ENCODE measurements around the gene TRMT2A.
"Not testable (repeated sequence)": the region's sequence is repeated elsewhere in the genome, so short reads cannot be mapped to it uniquely, and the experiment has no call there.

Gene TRMT2A

GRCh38 chr22:20069331-20070042 is 47.5 kb downstream of the TRMT2A start:
- Histone ChIP-seq H3K9ac (ENCODE audit: low read depth, low read length, poor library complexity, severe bottlenecking) (no peak overlapping the region), H2AFZ (ENCODE audit: low read length) (no peak overlapping the region), H3K36me3 (ENCODE audit: insufficient read depth, low read length) (no peaks in the 10 kb centered on the region), H3F3A (ENCODE audit: low read depth) (no peaks in the 10 kb centered on the region), H3K9me2 (replicated peaks; ENCODE audit: low read depth, low read length) (no peaks in the 10 kb centered on the region), H3K4me2 (ENCODE audit: low read depth, low read length, poor library complexity, severe bottlenecking) (no peak overlapping the region), H3K79me2 (ENCODE audit: insufficient read depth, low read length) (no peaks in the 10 kb centered on the region), H4K20me1 (ENCODE audit: insufficient read depth, low read length, poor library complexity, severe bottlenecking) (no peaks in the 10 kb centered on the region), H3K4me1 (ENCODE audit: insufficient read depth, low read length, poor library complexity, severe bottlenecking) (no peaks in the 10 kb centered on the region), H3K9me3 (ENCODE audit: insufficient read depth, low read depth, low read length) (no peaks in the 10 kb centered on the region), H3K27me3 (ENCODE audit: insufficient read depth, low read length, poor library complexity, severe bottlenecking) (no peaks in the 10 kb centered on the region), H3K4me3 (ENCODE audit: low read length, poor library complexity, severe bottlenecking) (no peak overlapping the region)
- TF ChIP-seq EZH2phosphoT487 (IDR thresholded peaks at IDR 0.05; ENCODE audit: borderline replicate concordance) (no peak), CTCF (conservative IDR thresholded peaks at IDR 0.05; ENCODE audit: low read length) (no peak)

GRCh38 chr22:20068640-20069039 is 48.4 kb downstream of the TRMT2A start:
- Histone ChIP-seq H3K9ac (ENCODE audit: low read depth, low read length, poor library complexity, severe bottlenecking) (no peak overlapping the region), H3K4me1 (ENCODE audit: insufficient read depth, low read length, poor library complexity, severe bottlenecking) (no peaks in the 10 kb centered on the region), H3K27me3 (ENCODE audit: insufficient read depth, low read length, poor library complexity, severe bottlenecking) (no peaks in the 10 kb centered on the region), H4K20me1 (ENCODE audit: insufficient read depth, low read length, poor library complexity, severe bottlenecking) (no peaks in the 10 kb centered on the region), H2AFZ (ENCODE audit: low read length) (no peak overlapping the region), H3K79me2 (ENCODE audit: insufficient read depth, low read length) (no peaks in the 10 kb centered on the region), H3K9me2 (replicated peaks; ENCODE audit: low read depth, low read length) (no peaks in the 10 kb centered on the region), H3K4me3 (ENCODE audit: low read length, poor library complexity, severe bottlenecking) (no peak overlapping the region), H3F3A (ENCODE audit: low read depth) (no peaks in the 10 kb centered on the region), H3K4me2 (ENCODE audit: low read depth, low read length, poor library complexity, severe bottlenecking) (no peak overlapping the region), H3K36me3 (ENCODE audit: insufficient read depth, low read length) (no peaks in the 10 kb centered on the region; the same call in 1 of the 2 replicates), H3K9me3 (ENCODE audit: insufficient read depth, low read depth, low read length) (no peaks in the 10 kb centered on the region)
- TF ChIP-seq EZH2phosphoT487 (IDR thresholded peaks at IDR 0.05; ENCODE audit: borderline replicate concordance) (no peak), CTCF (conservative IDR thresholded peaks at IDR 0.05; ENCODE audit: low read length) (no peak)

- H2AFZ ChIP-seq (ENCODE audit: low read length); H3K36me3 ChIP-seq (ENCODE audit: insufficient read depth, low read length); H3F3A ChIP-seq (ENCODE audit: low read depth); H3K9me2 ChIP-seq (replicated peaks; ENCODE audit: low read depth, low read length); H4K20me1 ChIP-seq (ENCODE audit: insufficient read depth, low read length, poor library complexity, severe bottlenecking); H3K9me3 ChIP-seq (ENCODE audit: insufficient read depth, low read depth, low read length); H3K4me1 ChIP-seq (ENCODE audit: insufficient read depth, low read length, poor library complexity, severe bottlenecking); H3K4me3 ChIP-seq (ENCODE audit: low read length, poor library complexity, severe bottlenecking); H3K4me2 ChIP-seq (ENCODE audit: low read depth, low read length, poor library complexity, severe bottlenecking); H3K27me3 ChIP-seq (ENCODE audit: insufficient read depth, low read length, poor library complexity, severe bottlenecking); H3K79me2 ChIP-seq (ENCODE audit: insufficient read depth, low read length); H3K9ac ChIP-seq (ENCODE audit: low read depth, low read length, poor library complexity, severe bottlenecking): not testable (repeated sequence)
Measured at GRCh38 chr22:20067384-20067682, 49.7 kb downstream of the TRMT2A start.

Data from Loucy (cell line).